Mononuclear cell (primary cell): ENCODE results near the gene NOS1. TPM values are rescaled to one million over a fixed set of nuclear protein-coding genes. Genes with fewer than 3 reads are reported as not detected.
"Not testable (repeated sequence)": the region's sequence is repeated elsewhere in the genome, so short reads cannot be mapped to it uniquely, and the experiment has no call there.

Experiments used
- H3K27me3 ChIP-seq: 2 replicates; pipeline ENCODE4 v1.6.0; 2011; ENCODE audit warnings: low read length, control low read depth; ENCODE audit not compliant: insufficient read depth
- H3K4me1 ChIP-seq: 2 replicates; pipeline ENCODE4 v1.5.1; 2011; ENCODE audit warnings: mild to moderate bottlenecking, low read length, control low read depth; ENCODE audit not compliant: insufficient read depth
- H3K4me3 ChIP-seq: 2 replicates; pipeline ENCODE4 v1.5.1; 2011; ENCODE audit warnings: mild to moderate bottlenecking, low read length, moderate library complexity
- H3K9me3 ChIP-seq: 2 replicates; pipeline ENCODE4 v1.5.1; 2011; ENCODE audit warnings: low read depth, mild to moderate bottlenecking, control low read depth, low read length
- total RNA-seq: library from RNA; depleted of rRNA; stranded (reverse); fragments of >200 nt; gene quantifications from one replicate; pipeline ENCODE4 v1.2.3, GENCODE V29; 2012

NOS1 gene
- total RNA-seq = not detected

DNA sequence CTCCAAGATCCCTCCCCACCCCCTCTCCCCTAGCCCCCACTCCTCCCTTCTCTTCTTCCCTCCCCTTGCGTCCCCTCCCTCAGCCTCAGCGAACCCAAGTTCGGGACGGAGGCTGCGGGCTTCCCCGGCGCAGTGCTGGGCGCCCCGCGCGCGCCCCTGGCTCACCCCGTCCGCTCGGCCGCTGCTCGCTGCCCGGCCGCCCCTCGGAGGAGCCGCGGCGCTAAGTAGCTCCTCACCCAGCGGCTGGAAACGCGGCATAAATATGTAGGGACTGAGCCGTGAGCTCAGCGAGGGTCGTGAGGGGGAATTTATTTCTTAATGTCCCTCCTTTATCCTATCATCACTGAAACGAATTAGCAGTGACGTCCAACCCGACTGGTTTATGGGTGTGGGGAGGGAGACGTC is at the start of gene NOS1:
Gene NOS1, minus strand, starts transcription at position 280 of the 405 bp plus-strand sequence. CDS start 30,557 bp downstream, outside the sequence.
- Histone ChIP-seq H3K27me3 (peaks cover 43% of the 10 kb centered on the region), H3K4me1 (no peaks in the 10 kb centered on the region)

DNA sequence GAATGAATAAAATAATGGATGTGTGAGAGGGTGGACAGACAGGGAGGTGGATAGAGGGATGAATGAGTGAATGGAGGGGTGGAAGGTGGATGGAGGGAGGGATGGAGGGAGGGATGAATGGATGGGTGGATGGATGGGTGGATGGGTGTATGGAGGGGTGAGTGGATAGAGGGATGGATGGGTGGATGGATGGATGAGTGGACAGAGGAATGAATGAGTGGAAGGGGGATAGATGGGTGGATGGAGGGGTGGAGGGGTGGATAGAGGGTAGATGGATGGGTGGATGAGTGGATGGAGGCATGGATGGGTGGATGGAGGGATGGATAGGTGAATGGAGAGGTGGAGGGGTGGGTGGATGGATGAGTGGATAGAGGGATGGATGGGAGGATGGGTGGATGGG is 47.9 kb upstream of the NOS1 start:
- no peaks in the 10 kb centered on the region for H3K27me3 ChIP-seq
- H3K4me1 ChIP-seq = peaks cover 3% of the 10 kb centered on the region
- no peak overlapping the region for H3K4me3 ChIP-seq
- H3K9me3 ChIP-seq = no peaks in the 10 kb centered on the region

More for the DNA sequence above, at the start of gene NOS1:
- H3K4me3 ChIP-seq = no peak within 1 kb of the TSS
- H3K9me3 ChIP-seq = no peaks in the 10 kb centered on the region

DNA sequence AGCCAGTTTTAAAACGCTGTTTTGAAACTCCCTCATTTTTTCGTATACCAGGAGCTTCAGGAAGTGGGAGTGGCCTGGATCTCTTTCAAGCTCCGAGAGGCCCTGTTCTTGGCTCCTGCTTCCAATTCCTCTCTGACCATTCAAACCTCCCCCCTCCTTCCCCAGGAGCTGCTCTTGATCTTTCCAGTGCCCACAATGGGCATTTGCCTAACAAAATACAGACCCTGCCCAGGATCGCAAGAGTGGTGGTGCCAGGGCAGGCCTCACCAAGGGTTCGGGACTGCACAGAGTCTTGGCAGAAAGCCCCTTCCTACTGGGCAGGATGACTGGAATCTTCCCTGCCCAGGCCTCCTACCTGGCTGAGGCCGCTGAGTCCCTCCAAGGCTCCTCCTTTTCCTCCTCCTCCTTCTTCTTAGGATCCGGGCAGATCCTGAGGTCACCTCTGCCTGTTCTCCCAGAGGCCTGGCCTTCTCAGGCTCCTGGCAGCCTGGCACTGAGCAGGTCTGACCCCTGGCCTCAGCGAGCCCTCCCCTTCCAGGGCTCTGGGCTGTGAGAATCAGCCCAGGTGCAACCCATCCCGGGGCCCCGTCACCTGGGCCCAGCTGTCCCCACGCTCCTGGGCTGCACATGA is 46.9 kb upstream of the NOS1 start:
- Histone ChIP-seq H3K4me1 (peaks cover 3% of the 10 kb centered on the region), H3K9me3 (no peaks in the 10 kb centered on the region), H3K4me3 (no peak overlapping the region), H3K27me3 (no peaks in the 10 kb centered on the region)

DNA sequence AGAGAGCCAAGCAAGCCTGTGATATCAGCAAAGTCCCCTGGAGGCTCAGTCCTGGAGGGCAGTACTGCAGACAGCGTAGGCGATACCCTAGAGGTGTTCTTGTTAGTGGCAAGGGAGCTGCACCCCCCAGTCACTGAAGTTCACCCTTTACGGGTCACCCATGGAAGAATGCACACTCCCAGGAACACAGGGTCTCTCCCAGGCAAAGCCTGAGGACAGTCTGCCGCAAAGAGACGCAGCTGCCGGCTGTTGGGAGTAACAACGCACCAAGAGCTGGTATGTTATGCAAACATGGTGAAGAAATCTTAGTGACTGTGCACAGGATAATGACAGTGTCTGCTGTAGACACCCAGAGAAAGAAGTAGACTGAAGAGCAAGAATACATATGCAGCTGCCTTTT is 43.5 kb upstream of the NOS1 start:
- no peaks in the 10 kb centered on the region for H3K9me3 ChIP-seq
- no peaks in the 10 kb centered on the region for H3K27me3 ChIP-seq
- H3K4me1 ChIP-seq = peaks cover 3% of the 10 kb centered on the region
- H3K4me3 ChIP-seq = no peak overlapping the region

DNA sequence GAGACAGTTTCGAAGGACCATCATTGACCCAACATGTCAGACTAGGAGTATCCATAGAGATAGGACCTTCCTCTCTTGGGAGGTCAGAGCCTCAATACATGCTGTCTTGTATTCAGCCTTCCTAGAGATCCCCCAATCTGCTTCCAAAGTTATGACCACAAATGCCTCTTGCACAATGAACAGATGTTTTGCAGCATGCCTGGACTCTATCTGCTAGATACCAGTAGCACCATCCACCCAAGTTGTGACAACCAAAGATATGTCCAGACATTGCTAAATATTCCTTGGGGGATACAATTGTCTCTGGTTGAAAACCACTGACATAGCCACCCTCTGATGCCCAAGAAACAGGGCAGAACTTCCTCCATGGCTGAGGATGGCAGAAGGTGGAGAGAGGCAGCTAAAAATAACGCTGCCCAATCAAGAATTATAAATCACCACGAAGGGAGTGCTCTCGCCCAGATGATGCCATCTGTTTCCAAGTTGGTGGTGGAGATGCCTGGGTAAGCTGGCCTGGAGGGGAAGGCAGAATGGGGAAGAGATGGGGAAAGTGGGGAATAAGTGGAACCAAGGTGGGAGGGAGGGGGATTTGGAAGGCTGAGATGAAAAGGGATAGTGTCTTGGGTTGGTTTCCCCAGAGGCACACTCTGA is 42.9 kb upstream of the NOS1 start:
- Histone ChIP-seq H3K4me3 (no peak overlapping the region), H3K9me3 (no peaks in the 10 kb centered on the region), H3K27me3 (no peaks in the 10 kb centered on the region), H3K4me1 (peaks cover 3% of the 10 kb centered on the region)

DNA sequence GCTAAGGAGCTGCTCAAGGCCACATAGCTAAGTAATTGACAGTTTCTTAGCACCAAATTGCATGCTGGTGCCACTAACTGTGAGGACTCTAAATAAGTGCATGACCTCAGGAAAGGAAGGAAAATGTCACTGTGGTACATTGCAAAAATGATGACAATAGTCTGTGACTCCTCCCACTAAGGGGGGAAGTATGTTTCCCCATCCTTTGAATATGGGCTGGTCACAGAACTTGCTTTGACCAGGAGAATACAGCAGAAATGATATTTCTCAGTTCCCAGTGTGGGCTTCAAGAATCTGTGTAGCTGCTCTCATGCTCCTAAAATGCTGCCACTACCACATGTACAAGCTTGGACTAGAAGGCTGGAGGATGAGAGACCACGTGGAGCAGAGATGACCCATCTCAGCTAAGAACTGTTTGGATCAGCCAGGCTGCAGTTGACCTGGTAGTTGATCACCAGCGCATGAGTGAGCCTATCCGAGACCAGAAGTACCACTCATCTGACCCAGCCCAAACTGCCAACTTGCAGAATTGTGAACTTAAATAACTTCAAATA is 42.2 kb upstream of the NOS1 start:
- Histone ChIP-seq H3K4me1 (peaks cover 3% of the 10 kb centered on the region), H3K4me3 (no peak overlapping the region), H3K9me3 (no peaks in the 10 kb centered on the region), H3K27me3 (no peaks in the 10 kb centered on the region)

DNA sequence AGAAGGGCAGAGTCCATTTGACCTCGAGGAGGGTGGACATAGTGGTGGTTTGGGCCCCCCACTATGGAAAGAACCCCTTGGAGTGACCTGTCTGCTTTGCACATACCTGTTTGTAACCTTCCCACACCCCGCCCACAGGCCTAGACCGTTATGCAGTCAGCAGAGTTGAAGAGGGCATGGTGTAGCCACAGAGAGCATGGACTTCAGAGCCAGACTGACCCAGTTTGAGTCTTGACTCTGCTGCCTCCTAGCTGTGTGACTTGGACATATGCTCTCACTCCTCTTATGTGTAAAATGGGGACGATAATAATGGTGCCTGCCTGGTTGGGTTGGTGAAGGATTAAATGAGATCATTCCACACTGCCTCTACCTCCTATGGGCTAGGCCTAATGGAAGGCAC is 40.9 kb upstream of the NOS1 start:
- H3K4me3 ChIP-seq = no peak overlapping the region
- H3K4me1 ChIP-seq = peaks cover 3% of the 10 kb centered on the region
- no peaks in the 10 kb centered on the region for H3K27me3 ChIP-seq
- no peaks in the 10 kb centered on the region for H3K9me3 ChIP-seq

DNA sequence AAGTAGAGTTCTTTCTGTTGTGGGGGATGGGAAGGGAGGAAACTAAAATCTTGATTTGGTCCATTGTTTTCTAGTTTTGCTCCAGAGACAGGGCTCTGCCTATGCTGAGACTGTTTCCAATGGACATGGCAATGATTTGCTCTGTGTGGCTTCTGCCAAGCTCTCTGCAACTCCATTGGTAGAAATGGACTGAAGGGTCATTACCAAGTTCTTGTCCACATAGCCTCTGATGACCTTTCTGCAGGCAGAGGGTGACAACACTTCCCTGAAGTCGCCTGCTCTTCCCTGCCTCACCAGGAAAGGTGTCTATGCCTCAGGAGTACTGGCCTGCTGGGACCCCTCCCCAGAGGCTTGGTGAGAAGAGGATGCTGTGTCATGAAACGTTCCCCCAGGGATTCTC is 39.5 kb upstream of the NOS1 start:
- H3K4me1 ChIP-seq = peaks cover 3% of the 10 kb centered on the region
- no peaks in the 10 kb centered on the region for H3K9me3 ChIP-seq
- H3K27me3 ChIP-seq = no peaks in the 10 kb centered on the region
- H3K4me3 ChIP-seq = no peak overlapping the region

DNA sequence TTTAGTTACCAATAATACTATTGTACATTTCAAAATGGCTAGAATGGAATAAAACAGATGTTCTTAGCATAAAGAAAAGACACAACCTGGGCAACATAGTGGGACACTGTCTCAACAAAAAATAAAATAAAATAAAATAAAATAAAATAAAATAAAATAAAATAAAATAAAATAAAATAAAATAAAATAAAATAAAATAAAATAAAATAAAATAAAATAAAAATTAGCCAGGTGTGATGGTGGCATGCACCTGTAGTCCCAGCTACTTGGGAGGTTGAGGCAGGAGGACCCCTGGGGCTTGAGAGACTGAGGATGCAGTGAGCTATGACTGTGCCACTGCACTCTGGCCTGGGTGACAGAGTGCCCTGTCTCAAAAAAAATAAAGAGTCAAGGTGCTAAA is 37.1 kb upstream of the NOS1 start:
- not testable (repeated sequence) for H3K4me3 ChIP-seq, H3K4me1 ChIP-seq, H3K9me3 ChIP-seq, H3K27me3 ChIP-seq

DNA sequence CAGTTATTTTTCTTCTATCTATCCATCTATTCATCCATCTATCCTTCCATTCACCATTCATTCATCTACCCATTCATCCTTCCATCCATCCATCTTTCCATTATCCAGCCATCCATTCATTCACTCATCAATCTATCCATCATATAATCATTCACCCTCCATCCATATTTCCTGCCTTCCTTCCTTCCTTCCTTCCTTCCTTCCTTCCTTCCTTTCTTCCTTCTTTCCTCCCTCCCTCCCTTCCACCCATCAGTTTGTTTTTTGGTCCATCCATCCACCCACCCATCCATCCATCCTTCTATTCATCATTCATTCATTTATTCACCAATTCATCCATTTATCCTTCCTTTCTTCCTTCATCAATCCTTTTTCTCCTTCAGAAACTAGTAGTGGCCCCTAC is 34.3 kb upstream of the NOS1 start:
- Histone ChIP-seq H3K27me3 (no peaks in the 10 kb centered on the region), H3K9me3 (no peaks in the 10 kb centered on the region), H3K4me3 (no peak overlapping the region), H3K4me1 (no peaks in the 10 kb centered on the region)

DNA sequence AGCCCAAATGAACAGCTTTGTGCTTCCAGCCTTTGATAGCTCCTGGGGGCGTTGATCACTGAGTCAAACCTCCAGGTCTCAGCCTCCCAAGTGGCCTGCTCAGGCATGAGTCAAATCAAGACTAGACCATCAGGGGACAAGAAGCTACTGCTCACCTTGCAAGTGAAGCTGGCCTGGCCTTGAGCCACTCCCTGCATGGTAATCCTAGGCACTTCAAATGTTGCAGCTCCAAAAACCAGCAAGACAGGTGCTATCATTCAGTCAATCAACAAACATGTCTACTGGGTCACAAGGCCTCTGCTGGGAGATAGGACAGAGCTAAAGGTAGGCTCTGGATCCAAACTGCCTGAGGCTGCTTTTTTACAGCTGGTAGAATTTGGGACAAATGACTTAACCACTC is 33.1 kb upstream of the NOS1 start:
- H3K27me3 ChIP-seq = no peaks in the 10 kb centered on the region
- H3K4me3 ChIP-seq = no peak overlapping the region
- H3K9me3 ChIP-seq = no peaks in the 10 kb centered on the region
- H3K4me1 ChIP-seq = no peaks in the 10 kb centered on the region

DNA sequence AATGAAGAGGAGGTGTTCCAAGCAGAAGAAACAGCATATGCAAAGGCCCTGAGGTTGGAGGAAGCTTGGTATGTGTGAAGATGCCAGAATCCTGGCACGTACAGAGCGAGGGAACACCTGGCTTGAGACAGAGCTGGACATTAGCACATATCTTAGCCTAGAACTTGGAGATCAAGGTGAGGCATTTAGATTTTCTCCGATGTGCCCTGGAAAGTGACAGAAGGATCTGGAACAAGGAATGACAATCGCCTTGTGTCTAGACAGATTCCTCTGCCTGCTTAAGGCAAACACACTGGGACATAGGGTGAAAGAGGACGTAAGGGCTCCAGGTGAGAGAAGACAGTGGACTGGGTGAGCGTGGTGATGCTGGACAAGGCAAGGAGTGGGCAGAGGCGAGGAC is 32.2 kb upstream of the NOS1 start:
- Histone ChIP-seq H3K27me3 (no peaks in the 10 kb centered on the region), H3K4me3 (no peak overlapping the region), H3K4me1 (no peaks in the 10 kb centered on the region), H3K9me3 (no peaks in the 10 kb centered on the region)

DNA sequence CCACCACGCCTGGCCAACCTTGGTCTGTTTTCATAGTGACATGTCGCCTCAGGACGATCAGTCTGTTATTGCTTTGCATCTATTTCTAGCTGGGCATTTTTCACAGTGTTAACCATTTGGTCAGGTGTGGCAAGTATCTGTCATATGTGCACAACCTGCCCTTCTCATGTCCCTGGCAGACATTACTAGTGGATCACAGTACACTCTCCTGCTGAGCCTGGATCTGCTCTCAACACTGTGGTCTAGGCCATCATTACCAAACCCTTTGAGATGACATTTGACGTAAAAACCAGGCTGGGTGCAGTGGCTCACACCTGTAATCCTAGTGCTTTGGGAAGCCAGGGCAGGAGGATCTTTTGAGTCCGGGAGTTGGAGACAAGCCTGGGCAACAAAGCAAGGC is 29.4 kb upstream of the NOS1 start:
- no peaks in the 10 kb centered on the region for H3K9me3 ChIP-seq
- no peaks in the 10 kb centered on the region for H3K27me3 ChIP-seq
- H3K4me3 ChIP-seq = no peak overlapping the region
- H3K4me1 ChIP-seq = no peaks in the 10 kb centered on the region

DNA sequence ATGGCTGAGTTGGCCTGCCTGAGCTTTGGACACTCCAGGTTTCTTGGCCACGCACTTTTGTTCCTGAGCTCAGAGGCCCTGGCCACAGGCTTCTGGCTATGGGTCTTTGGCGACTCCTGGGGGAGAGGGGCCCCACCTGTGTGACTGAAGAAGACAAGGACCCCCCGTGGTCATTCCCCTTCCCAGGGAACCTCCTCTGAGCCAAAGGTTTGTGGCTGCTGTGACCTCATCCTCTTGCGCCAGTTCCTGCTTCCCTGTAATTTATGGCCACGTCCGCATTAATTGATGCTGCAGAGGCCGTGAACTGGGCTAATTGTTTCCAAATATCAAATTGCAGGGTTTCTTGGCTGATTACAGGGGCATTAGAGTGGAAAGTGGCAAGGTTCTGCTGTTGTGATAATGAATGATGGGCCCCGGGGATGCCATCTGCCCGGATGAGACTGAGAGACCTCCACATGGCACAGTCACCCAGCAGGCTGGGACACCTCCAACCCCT is 27.6 kb upstream of the NOS1 start:
- Histone ChIP-seq H3K4me3 (no peak overlapping the region), H3K9me3 (no peaks in the 10 kb centered on the region), H3K4me1 (no peaks in the 10 kb centered on the region), H3K27me3 (no peaks in the 10 kb centered on the region)

DNA sequence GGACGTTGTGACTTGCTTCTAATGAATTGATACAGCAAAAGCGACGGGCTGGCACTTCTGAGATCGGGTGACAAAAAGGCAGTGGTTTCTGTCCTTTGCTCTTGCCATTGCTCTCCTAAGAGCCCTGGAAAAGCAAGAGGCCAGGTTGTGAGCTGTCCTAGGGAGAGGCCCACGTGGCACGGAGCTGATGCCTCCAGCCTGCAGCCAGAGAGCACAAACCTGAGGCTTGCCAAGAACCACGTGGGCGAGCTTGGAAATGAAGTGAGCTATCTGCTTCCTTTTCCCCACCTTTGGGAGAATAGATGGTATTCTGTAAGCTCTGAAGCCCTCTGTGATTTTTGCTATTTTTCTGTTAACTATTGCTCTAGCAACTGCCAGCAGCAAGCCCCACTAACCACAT is 26.4 kb upstream of the NOS1 start:
- Histone ChIP-seq H3K9me3 (no peaks in the 10 kb centered on the region), H3K27me3 (no peaks in the 10 kb centered on the region), H3K4me3 (no peak overlapping the region), H3K4me1 (no peaks in the 10 kb centered on the region)

DNA sequence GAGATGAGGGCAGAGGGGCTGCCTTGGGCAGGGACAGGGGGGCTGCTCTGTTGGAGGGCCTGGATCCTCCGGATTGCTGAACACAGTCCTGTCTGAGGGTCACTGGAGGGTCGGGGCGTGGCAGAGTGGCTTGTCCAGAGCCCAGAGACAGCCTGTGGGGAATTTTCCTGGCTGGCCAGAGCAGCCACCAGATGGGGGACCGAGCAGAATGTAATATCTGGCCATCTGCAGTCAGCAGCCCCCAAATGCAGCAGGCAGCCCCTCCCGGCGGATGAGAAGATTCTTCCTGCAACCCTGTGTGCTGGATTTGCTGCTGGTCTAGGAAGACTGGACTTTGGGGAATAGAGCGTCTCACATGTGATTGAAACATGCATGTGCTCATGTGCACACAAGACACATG is 23.3 kb upstream of the NOS1 start:
- no peaks in the 10 kb centered on the region for H3K4me1 ChIP-seq
- no peak overlapping the region for H3K4me3 ChIP-seq
- no peaks in the 10 kb centered on the region for H3K27me3 ChIP-seq
- H3K9me3 ChIP-seq = no peaks in the 10 kb centered on the region
